ENCODE data around the gene C17orf113.

The C17orf113 gene

GRCh38 chr17:42038221-42038973 lies 12.0 kb downstream of the C17orf113 start:
- TF ChIP-seq CTCF (conservative IDR thresholded peaks at IDR 0.05): no peak
- H3K27ac ChIP-seq: no peak overlapping the region

- no peak for TF ChIP-seq CTCF (conservative IDR thresholded peaks at IDR 0.05)
- no peak overlapping the region for H3K27ac ChIP-seq
Measured at GRCh38 chr17:42034059-42034458, 16.3 kb downstream of the C17orf113 start.

- TF ChIP-seq CTCF (conservative IDR thresholded peaks at IDR 0.05): no peak
Measured at GRCh38 chr17:42031584-42031983, 18.8 kb downstream of the C17orf113 start.

GRCh38 chr17:42028791-42029127 lies 21.6 kb downstream of the C17orf113 start:
- no peak overlapping the region for H3K27ac ChIP-seq

More at GRCh38 chr17:42031584-42031983, 18.8 kb downstream of the C17orf113 start:
- H3K27ac ChIP-seq: no peak overlapping the region

GRCh38 chr17:42027961-42028790 lies 22.2 kb downstream of the C17orf113 start:
- H3K27ac ChIP-seq: no peak overlapping the region
- TF ChIP-seq CTCF (conservative IDR thresholded peaks at IDR 0.05): no peak

More at GRCh38 chr17:42028791-42029127, 21.6 kb downstream of the C17orf113 start:
- no peak for TF ChIP-seq CTCF (conservative IDR thresholded peaks at IDR 0.05)

- TF ChIP-seq CTCF (conservative IDR thresholded peaks at IDR 0.05): no peak
Measured at GRCh38 chr17:42027590-42027889, 22.9 kb downstream of the C17orf113 start.

GRCh38 chr17:42026857-42027589 lies 23.4 kb downstream of the C17orf113 start:
- no peak for TF ChIP-seq CTCF (conservative IDR thresholded peaks at IDR 0.05)
- H3K27ac ChIP-seq: no peak overlapping the region

More at GRCh38 chr17:42027590-42027889, 22.9 kb downstream of the C17orf113 start:
- no peak overlapping the region for H3K27ac ChIP-seq
